H1 (cell line): ENCODE measurements around the gene NOL3. TPM values are rescaled to one million over a fixed set of nuclear protein-coding genes. Genes with fewer than 3 reads are reported as not detected.

Source experiments
- CTCF ChIA-PET: fragments of 300-600 bp; sonication (Branson Sonifier 250); formaldehyde crosslinking; loops from one replicate; lab custom pipeline; 2021; ENCODE audit not compliant: partially characterized antibody; lab: Charles Lee
- POLR2A ChIA-PET: fragments of 300-600 bp; sonication (Branson Sonifier 250); formaldehyde crosslinking; loops from one replicate; lab custom pipeline; 2021; ENCODE audit warnings: inconsistent platforms; ENCODE audit not compliant: partially characterized antibody; lab: Charles Lee
- DNase-seq, 2 experiments: peaks; one replicate each; pipeline versions ENCODE4 v3.0.0 to v3.0.0-alpha.2; 2010 to 2022; ENCODE audit warnings: low spot score in 2 of 2, low read depth in 1 of 2, mixed read lengths in 1 of 2
- FAIRE-seq: peaks from 2 replicates; lab custom pipeline; 2011; peaks lifted over from hg19 to GRCh38; lab: Jason Lieb, UNC
- H2AFZ ChIP-seq: 2 replicates; pipeline ENCODE4 v1.8.1; 2012; ENCODE audit warnings: low read length, inconsistent platforms
- H2AK5ac ChIP-seq: 2 replicates; pipeline ENCODE4 v1.6.1; 2013; ENCODE audit warnings: low read depth, low read length
- H2BK120ac ChIP-seq: replicated peaks from 2 replicates; pipeline ENCODE3; 2013; ENCODE audit warnings: low read depth, low read length, inconsistent platforms
- H2BK12ac ChIP-seq: 2 replicates; pipeline ENCODE4 v1.6.1; 2013; ENCODE audit warnings: low read depth, low read length
- H2BK15ac ChIP-seq: 2 replicates; pipeline ENCODE4 v1.6.1; 2013; ENCODE audit warnings: low read length
- H2BK20ac ChIP-seq: 2 replicates; pipeline ENCODE4 v1.6.1; 2013; ENCODE audit warnings: low read length
- H2BK5ac ChIP-seq: 2 replicates; pipeline ENCODE4 v1.6.1; 2013; ENCODE audit warnings: low read depth, low read length
- H3K14ac ChIP-seq: 2 replicates; pipeline ENCODE4 v1.6.1; 2013; ENCODE audit warnings: inconsistent platforms; ENCODE audit not compliant: insufficient read length
- H3K18ac ChIP-seq: 2 replicates; pipeline ENCODE4 v1.6.1; 2013; ENCODE audit warnings: low read length; ENCODE audit errors: extremely low read depth
- H3K23ac ChIP-seq: 2 replicates; pipeline ENCODE4 v1.6.1; 2013; ENCODE audit warnings: inconsistent platforms; ENCODE audit not compliant: insufficient read length
- H3K23me2 ChIP-seq: 2 replicates; pipeline ENCODE4 v1.6.1; 2013; ENCODE audit warnings: low read depth, low read length
- H3K27ac ChIP-seq: 2 replicates; pipeline ENCODE4 v1.6.1; 2011; ENCODE audit warnings: low read depth, low read length, inconsistent platforms
- H3K27me3 ChIP-seq, 4 experiments: replicated peaks in 1 of 4; 1 replicate in 1 of 4; 2 replicates in 3 of 4; pipeline versions ENCODE4 v1.6.1 to v1.8.1; 2011 to 2013; ENCODE audit warnings: low read length in 3 of 4, mild to moderate bottlenecking in 3 of 4, inconsistent platforms in 2 of 4, mixed read lengths in 2 of 4, moderate library complexity in 1 of 4; ENCODE audit not compliant: control insufficient read depth in 3 of 4, insufficient read depth in 3 of 4; ENCODE audit errors: extremely low read depth in 1 of 4
- H3K36me3 ChIP-seq, 4 experiments: 2 replicates each; pipeline versions ENCODE4 v1.6.1 to v1.8.1; 2011 to 2013; ENCODE audit warnings: mild to moderate bottlenecking in 4 of 4, low read length in 3 of 4, moderate library complexity in 2 of 4, control low read depth in 1 of 4, inconsistent platforms in 1 of 4; ENCODE audit not compliant: insufficient read depth in 4 of 4, control insufficient read depth in 2 of 4
- H3K4ac ChIP-seq: replicated peaks from 2 replicates; pipeline ENCODE3; 2013; ENCODE audit warnings: low read length, low read depth, mixed read lengths, inconsistent platforms; ENCODE audit not compliant: insufficient read length
- H3K4me1 ChIP-seq, 4 experiments: replicated peaks in 1 of 4; 1 replicate in 1 of 4; 2 replicates in 3 of 4; pipeline versions ENCODE4 v1.6.1 to v1.8.1; 2011 to 2013; ENCODE audit warnings: low read length in 3 of 4, inconsistent platforms in 2 of 4, mixed read lengths in 1 of 4; ENCODE audit not compliant: insufficient read depth in 4 of 4, control insufficient read depth in 3 of 4
- H3K4me2 ChIP-seq, 2 experiments: 2 replicates each; pipeline versions ENCODE4 v1.6.1 to v1.8.1; 2011 to 2013; ENCODE audit warnings: low read depth in 2 of 2, low read length in 2 of 2, control low read depth in 1 of 2, inconsistent platforms in 1 of 2, mild to moderate bottlenecking in 1 of 2; ENCODE audit not compliant: insufficient read depth in 1 of 2
- H3K4me3 ChIP-seq, 4 experiments: fragments of 200-600, 300-600 bp in 1 of 4; sonication (generic), shearing (Covaris generic), sonication (Bioruptor Twin) in 1 of 4; 2 replicates each; pipeline versions ENCODE4 v1.5.1 to v1.8.1; 2011 to 2016; ENCODE audit warnings: low read length in 4 of 4, low read depth in 3 of 4, control low read depth in 2 of 4, inconsistent platforms in 2 of 4, mild to moderate bottlenecking in 2 of 4, mixed read lengths in 1 of 4, moderate library complexity in 1 of 4; ENCODE audit not compliant: insufficient read depth in 2 of 4; ENCODE audit errors: extremely low read depth in 1 of 4
- H3K56ac ChIP-seq: replicated peaks from 2 replicates; pipeline ENCODE3; 2013; ENCODE audit warnings: low read depth, mild to moderate bottlenecking, mixed read lengths, low read length, inconsistent platforms; ENCODE audit not compliant: insufficient read length
- H3K79me1 ChIP-seq: 2 replicates; pipeline ENCODE4 v1.6.1; 2013; ENCODE audit warnings: low read depth, low read length, control low read depth
- H3K79me2 ChIP-seq, 2 experiments: 2 replicates each; pipeline versions ENCODE4 v1.6.1 to v1.8.1; 2012 to 2013; ENCODE audit warnings: low read length in 2 of 2, mild to moderate bottlenecking in 2 of 2, inconsistent platforms in 1 of 2; ENCODE audit not compliant: insufficient read depth in 2 of 2, control insufficient read depth in 1 of 2
- H3K9ac ChIP-seq, 4 experiments: replicated peaks in 1 of 4; 1 replicate in 1 of 4; 2 replicates in 3 of 4; pipeline versions ENCODE4 v1.6.1 to v1.8.1; 2011 to 2013; ENCODE audit warnings: low read depth in 3 of 4, low read length in 3 of 4, control low read depth in 2 of 4, mild to moderate bottlenecking in 2 of 4, moderate library complexity in 2 of 4, inconsistent platforms in 1 of 4; ENCODE audit errors: extremely low read depth in 1 of 4
- H3K9me3 ChIP-seq, 2 experiments: 2 replicates each; pipeline versions ENCODE4 v1.6.1 to v1.8.1; 2012 to 2013; ENCODE audit warnings: mild to moderate bottlenecking in 2 of 2, moderate library complexity in 2 of 2, control low read depth in 1 of 2, inconsistent platforms in 1 of 2, low read depth in 1 of 2, low read length in 1 of 2, mixed read lengths in 1 of 2; ENCODE audit not compliant: insufficient read depth in 2 of 2
- H4K20me1 ChIP-seq, 2 experiments: replicated peaks in 1 of 2; 2 replicates each; pipeline versions ENCODE3 to v1.8.1; 2011 to 2013; ENCODE audit warnings: inconsistent platforms in 2 of 2, low read length in 2 of 2, mild to moderate bottlenecking in 1 of 2; ENCODE audit not compliant: insufficient read depth in 2 of 2, control insufficient read depth in 1 of 2
- H4K5ac ChIP-seq: 2 replicates; pipeline ENCODE4 v1.6.1; 2013; ENCODE audit warnings: low read length, low read depth, mixed read lengths, inconsistent platforms; ENCODE audit not compliant: insufficient read length
- H4K8ac ChIP-seq: 2 replicates; pipeline ENCODE4 v1.8.0; 2013; ENCODE audit warnings: mild to moderate bottlenecking, moderate library complexity, low read length, inconsistent platforms; ENCODE audit not compliant: insufficient read depth; ENCODE audit errors: extremely low read depth
- H4K91ac ChIP-seq: replicated peaks from 2 replicates; pipeline ENCODE3; 2013; ENCODE audit warnings: low read length, mixed read lengths, inconsistent platforms; ENCODE audit not compliant: insufficient read length
- BCL11A ChIP-seq, 2 experiments: IDR thresholded peaks; one replicate each; pipeline ENCODE4 v1.6.1; 2011; ENCODE audit warnings: low read depth in 2 of 2, low read length in 2 of 2, mild to moderate bottlenecking in 2 of 2
- CREB1 ChIP-seq: IDR thresholded peaks from 2 replicates; pipeline ENCODE4 v1.6.1; 2012; ENCODE audit warnings: inconsistent platforms
- SP1 ChIP-seq: IDR thresholded peaks from 2 replicates; pipeline ENCODE4 v1.6.1; 2011; ENCODE audit warnings: low read depth, low read length
- SP2 ChIP-seq: IDR thresholded peaks from 2 replicates; pipeline ENCODE4 v1.6.1; 2012; ENCODE audit warnings: mild to moderate bottlenecking, low read length, inconsistent platforms
- TBP ChIP-seq: IDR thresholded peaks from 2 replicates; pipeline ENCODE4 v1.6.1; 2011; ENCODE audit warnings: low read depth, low read length, improper control_type of control experiment
- TEAD4 ChIP-seq: IDR thresholded peaks from 2 replicates; pipeline ENCODE4 v1.6.1; 2012; ENCODE audit warnings: low read depth, low read length, inconsistent platforms, mixed read lengths
- WGBS, 2 experiments: shearing (Covaris generic) in 1 of 2; methylation state at CpG; one replicate each; pipeline versions ENCODE4 v1.1.6 to v1.1.7; 2013 to 2015; ENCODE audit warnings: low lambda C conversion rate in 2 of 2, mixed read lengths in 2 of 2, inconsistent platforms in 1 of 2, low coverage in 1 of 2, missing lambda C conversion rate in 1 of 2; ENCODE audit not compliant: insufficient replicate concordance in 2 of 2, insufficient coverage in 1 of 2, insufficient read length in 1 of 2; ENCODE audit errors: extremely low coverage in 1 of 2, missing lambda C conversion rate in 1 of 2; 5-methylcytosine and 5-hydroxymethylcytosine counted together
- polyA plus RNA-seq, 7 experiments: library from polyadenylated mRNA; depleted of rRNA in 3 of 7; stranded (reverse) in 5 of 7; unstranded in 2 of 7; fragments of >200 nt in 5 of 7; fragments of 200-250 nt in 2 of 7; gene quantifications; 1 replicate in 5 of 7; 2 replicates in 1 of 7; 4 replicates in 1 of 7; pipeline versions ENCODE4 v1.2.1 to v1.2.3, GENCODE V29; 2011 to 2013; ENCODE audit warnings: missing spikeins in 2 of 7, mixed read lengths in 2 of 7
- total RNA-seq: library from RNA; stranded (reverse); fragmentation: NEBNext Ultra II Directional; extraction: Animal tissue kit (Norgen Biotek cat#: 25700); gene quantifications from 2 replicates; pipeline ENCODE4 v1.2.1, GENCODE V29; 2021
- TF ChIP-seq, protein P1 (sequence below): IDR thresholded peaks from 2 replicates; pipeline ENCODE4 v1.6.1; 2011; ENCODE audit warnings: low read depth, mild to moderate bottlenecking, low read length; ENCODE audit not compliant: insufficient read depth
- TF ChIP-seq, protein P2 (sequence below): IDR thresholded peaks from 2 replicates; pipeline ENCODE4 v1.6.1; 2011; ENCODE audit warnings: low read length, improper control_type of control experiment

Gene NOL3
- total and polyA plus RNA-seq, 2 of the 8 experiments (the other 6 are each of a cell fraction or from before 2014, with no cell fraction given): 2.2 to 4.6 TPM

DNA sequence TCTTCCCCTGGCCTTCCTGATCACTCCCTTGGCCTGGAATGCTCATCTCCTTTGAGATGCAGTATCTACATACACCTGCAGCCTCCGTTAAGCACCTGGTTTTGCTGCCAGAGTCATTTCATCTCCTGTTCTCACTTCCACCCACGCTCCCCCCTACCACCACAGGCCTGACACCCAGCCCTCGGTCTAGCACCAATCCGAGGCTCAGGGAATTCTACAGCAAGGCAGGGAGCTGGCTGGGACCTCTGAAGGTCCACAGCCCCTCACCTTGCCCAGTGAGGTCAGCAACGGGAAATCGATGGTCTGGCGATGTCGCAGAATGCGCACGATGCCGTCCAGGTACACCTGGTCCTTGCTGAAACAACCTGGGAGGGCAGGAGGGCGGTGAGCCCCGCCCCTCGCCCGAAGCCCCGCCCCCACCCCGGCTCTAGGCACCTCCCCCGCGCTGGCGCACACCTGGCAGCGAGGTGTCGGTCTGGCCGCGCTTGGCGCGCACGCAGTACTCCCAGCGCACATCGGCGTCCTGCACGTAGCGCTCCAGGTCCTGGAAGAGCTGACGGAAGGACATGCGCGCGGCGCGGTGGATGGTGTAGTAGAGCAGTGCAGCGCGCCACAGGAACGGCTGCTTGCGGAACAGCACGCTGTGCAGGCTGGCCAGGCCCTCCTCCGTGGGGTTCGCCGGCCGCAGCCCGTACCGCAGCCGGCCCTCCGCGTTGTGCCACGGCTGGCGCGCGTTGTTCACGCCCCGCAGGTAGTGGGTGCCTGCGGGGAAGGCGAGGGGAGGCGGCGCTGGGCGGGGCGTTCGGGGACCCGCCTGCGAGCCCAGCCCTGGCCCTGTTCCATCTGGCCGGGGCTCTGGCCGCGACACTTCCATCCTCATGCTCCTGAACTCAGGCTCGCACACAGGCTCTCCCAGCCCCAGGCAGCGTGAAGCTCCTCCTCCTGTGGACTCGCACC, 7.7 kb downstream of the NOL3 start:
- H3K9ac ChIP-seq: no peak overlapping the region
- TF ChIP-seq, protein P1, sequence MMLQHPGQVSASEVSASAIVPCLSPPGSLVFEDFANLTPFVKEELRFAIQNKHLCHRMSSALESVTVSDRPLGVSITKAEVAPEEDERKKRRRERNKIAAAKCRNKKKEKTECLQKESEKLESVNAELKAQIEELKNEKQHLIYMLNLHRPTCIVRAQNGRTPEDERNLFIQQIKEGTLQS: no peak
- TF ChIP-seq TEAD4: peak; percentile 56; the same call in 1 of the 2 replicates
- TF ChIP-seq SP1: peak; percentile 33; the same call in 1 of the 2 replicates
- TF ChIP-seq, protein P2, sequence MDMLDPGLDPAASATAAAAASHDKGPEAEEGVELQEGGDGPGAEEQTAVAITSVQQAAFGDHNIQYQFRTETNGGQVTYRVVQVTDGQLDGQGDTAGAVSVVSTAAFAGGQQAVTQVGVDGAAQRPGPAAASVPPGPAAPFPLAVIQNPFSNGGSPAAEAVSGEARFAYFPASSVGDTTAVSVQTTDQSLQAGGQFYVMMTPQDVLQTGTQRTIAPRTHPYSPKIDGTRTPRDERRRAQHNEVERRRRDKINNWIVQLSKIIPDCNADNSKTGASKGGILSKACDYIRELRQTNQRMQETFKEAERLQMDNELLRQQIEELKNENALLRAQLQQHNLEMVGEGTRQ: no peak
- TF ChIP-seq SP2: no peak
- peak; percentile 50; the same call in 1 of the 2 replicates for TF ChIP-seq TBP
- no peak for TF ChIP-seq BCL11A (IDR thresholded peaks at IDR 0.05; ENCODE audit: low read depth in 2 of 2, low read length in 2 of 2)
- peak; percentile 89 for TF ChIP-seq CREB1

More for the DNA sequence above, 7.7 kb downstream of the NOL3 start:
- H2AK5ac ChIP-seq: 0 out of 2 replicates have a peak overlapping the region, but pooled peaks have one; percentile 19
- peaks cover 17% of the 10 kb centered on the region for H3K23me2 ChIP-seq
- H4K91ac ChIP-seq: peak overlapping the region; percentile 26
- peaks cover 0 to 5% of the 10 kb centered on the region in 2 experiments; a peak in 1 of 4 replicates for H3K79me2 ChIP-seq
- no peaks in the 10 kb centered on the region for H3K79me1 ChIP-seq
- peak overlapping the region; percentile 69 for H3K4ac ChIP-seq
- peak overlapping the region; percentile 81; the same call in 1 of the 2 replicates for H2BK5ac ChIP-seq
- peak overlapping the region; percentile 16; the same call in 1 of the 2 replicates for H2AFZ ChIP-seq
- H3K4me2 ChIP-seq: peak overlapping the region; percentile 52 to 89
- H2BK20ac ChIP-seq: peak overlapping the region; percentile 86; the same call in 1 of the 2 replicates
- no peak overlapping the region for H3K56ac ChIP-seq
- 0 out of 2 replicates have a peak overlapping the region, but pooled peaks have one; percentile 75 for H2BK15ac ChIP-seq
- H3K27me3 ChIP-seq: peaks cover 28 to 53% (median 51%) of the 10 kb centered on the region in 4 experiments
- H3K36me3 ChIP-seq: no peaks in the 10 kb centered on the region
- H4K8ac ChIP-seq: no peak overlapping the region; the same call in 1 of the 2 replicates
- FAIRE-seq: no peak
- no peak overlapping the region for H4K5ac ChIP-seq
- no peak overlapping the region for H3K14ac ChIP-seq
- peak; percentile 86 to 87 for DNase-seq
- POLR2A ChIA-PET: interaction anchor here (1.5 to 7.3 kb wide), 5 partner anchors 15 to 160 kb away, joined by 3 to 59 read pairs (median 7); partner anchors contain the start of genes B3GNT9, FBXL8, FHOD1 and HSF4
- peak overlapping the region; percentile 42; the same call in 1 of the 2 replicates for H3K18ac ChIP-seq
- CTCF ChIA-PET: interaction anchor here (0.9 to 19.3 kb wide), 9 partner anchors 9 to 221 kb away, joined by 3 to 291 read pairs (median 5); partner anchors contain the start of genes B3GNT9, E2F4, EXOC3L1 and FBXL8
- no peaks in the 10 kb centered on the region for H3K9me3 ChIP-seq
- H2BK120ac ChIP-seq: no peak overlapping the region
- 5% methylated on average over 40 of the region's 73 CpGs; no CpG with 5 or more reads in 1 of the 2 experiments for whole genome bisulfite sequencing, 2 experiments
- no peak overlapping the region for H3K23ac ChIP-seq
- peak overlapping the region; percentile 31 to 64 (median 38) for H3K4me3 ChIP-seq
- H2BK12ac ChIP-seq: peak overlapping the region; percentile 27; the same call in 1 of the 2 replicates
- peaks cover 7 to 29% of the 10 kb centered on the region in 2 experiments for H4K20me1 ChIP-seq
- peaks cover 0 to 25% (median 21%) of the 10 kb centered on the region in 4 experiments; a peak in 5 of 7 replicates for H3K4me1 ChIP-seq
- no peak overlapping the region for H3K27ac ChIP-seq
